GM23248 (cell line): ENCODE measurements around the gene EPX. TPM values are rescaled to one million over a fixed set of nuclear protein-coding genes. Genes with fewer than 3 reads are reported as not detected.

Experiments
- DNase-seq: peaks from one replicate; pipeline ENCODE4 v3.0.0-alpha.2; 2015
- H2AFZ ChIP-seq: fragments of 200-600 bp; sonication (generic); 2 replicates; pipeline ENCODE4 v1.6.1; 2016; ENCODE audit warnings: antibody characterized with exemption
- H3F3A ChIP-seq: fragments of 200-600 bp; sonication (generic); 2 replicates; pipeline ENCODE4 v1.6.1; 2016; ENCODE audit warnings: mild to moderate bottlenecking, antibody characterized with exemption, mixed run types; ENCODE audit not compliant: insufficient read depth
- H3K27ac ChIP-seq: fragments of 200-600 bp; sonication (generic); 2 replicates; pipeline ENCODE4 v1.5.1; 2016; ENCODE audit warnings: mild to moderate bottlenecking
- H3K27me3 ChIP-seq: fragments of 200-600 bp; sonication (generic); replicated peaks from 2 replicates; pipeline ENCODE4 v1.6.1; 2016; ENCODE audit warnings: mild to moderate bottlenecking; ENCODE audit not compliant: insufficient read depth
- H3K36me3 ChIP-seq: fragments of 200-600 bp; sonication (generic); 2 replicates; pipeline ENCODE4 v1.6.1; 2016; ENCODE audit warnings: low read depth, mild to moderate bottlenecking
- H3K4me1 ChIP-seq: fragments of 200-600 bp; sonication (generic); 2 replicates; pipeline ENCODE4 v1.6.1; 2016; ENCODE audit warnings: mild to moderate bottlenecking; ENCODE audit not compliant: insufficient read depth
- H3K4me2 ChIP-seq: fragments of 200-600 bp; sonication (generic); one replicate; pipeline ENCODE4 v1.6.1; 2016; ENCODE audit warnings: mild to moderate bottlenecking; ENCODE audit not compliant: unreplicated experiment
- H3K4me3 ChIP-seq: fragments of 200-600 bp; sonication (generic); 2 replicates; pipeline ENCODE4 v1.5.1; 2016; ENCODE audit warnings: mild to moderate bottlenecking
- H3K79me2 ChIP-seq: fragments of 200-600 bp; sonication (generic); 2 replicates; pipeline ENCODE4 v1.6.1; 2016; ENCODE audit warnings: mild to moderate bottlenecking; ENCODE audit not compliant: insufficient read depth
- H3K9ac ChIP-seq: fragments of 200-600 bp; sonication (generic); 2 replicates; pipeline ENCODE4 v1.6.1; 2016; ENCODE audit warnings: mild to moderate bottlenecking
- H3K9me2 ChIP-seq: fragments of 200-600 bp; sonication (generic); 2 replicates; pipeline ENCODE4 v1.6.1; 2016; ENCODE audit warnings: mixed run types, mild to moderate bottlenecking, moderate library complexity; ENCODE audit not compliant: insufficient read depth
- H3K9me3 ChIP-seq: fragments of 200-600 bp; sonication (generic); one replicate; pipeline ENCODE4 v1.6.1; 2017; ENCODE audit warnings: low read depth
- H4K20me1 ChIP-seq: fragments of 200-600 bp; sonication (generic); 2 replicates; pipeline ENCODE4 v1.6.0; 2016; ENCODE audit not compliant: insufficient read depth
- EZH2 ChIP-seq: fragments of 200-600 bp; sonication (generic); IDR thresholded peaks from 2 replicates; pipeline ENCODE4 v1.6.1; 2018; ENCODE audit warnings: antibody characterized with exemption, mild to moderate bottlenecking; ENCODE audit not compliant: insufficient read depth, poor library complexity, severe bottlenecking
- EZH2phosphoT487 ChIP-seq: fragments of 200-600 bp; sonication (generic); IDR thresholded peaks from 2 replicates; pipeline ENCODE4 v1.6.1; 2018; ENCODE audit warnings: antibody characterized with exemption, moderate library complexity, mild to moderate bottlenecking, low read depth; ENCODE audit not compliant: insufficient read depth
- WGBS, 2 experiments: methylation state at CpG; one replicate each; pipeline ENCODE4 v1.1.6; 2015 to 2017; ENCODE audit warnings: low lambda C conversion rate in 2 of 2, low coverage in 1 of 2; ENCODE audit errors: missing lambda C conversion rate in 2 of 2; 5-methylcytosine and 5-hydroxymethylcytosine counted together
- in situ Hi-C: fragments of 300-500 bp; cut with MboI; formaldehyde crosslinking; loops from 2 replicates; pipeline ENCODE4 v1.15.0; 2020
- polyA plus RNA-seq: library from polyadenylated mRNA; unstranded; fragments of >200 nt; fragmentation: Nextera tagmentation; extraction: Ambion mirVana; gene quantifications from 2 replicates; pipeline ENCODE4 v1.2.1, GENCODE V29; 2016
- total RNA-seq: library from RNA; depleted of rRNA; stranded (reverse); fragments of >200 nt; shearing (Covaris generic); gene quantifications from 2 replicates; pipeline ENCODE4 v1.2.3, GENCODE V29; 2014

The EPX gene
- total and polyA plus RNA-seq, 2 experiments from 2014 or later: not detected

DNA sequence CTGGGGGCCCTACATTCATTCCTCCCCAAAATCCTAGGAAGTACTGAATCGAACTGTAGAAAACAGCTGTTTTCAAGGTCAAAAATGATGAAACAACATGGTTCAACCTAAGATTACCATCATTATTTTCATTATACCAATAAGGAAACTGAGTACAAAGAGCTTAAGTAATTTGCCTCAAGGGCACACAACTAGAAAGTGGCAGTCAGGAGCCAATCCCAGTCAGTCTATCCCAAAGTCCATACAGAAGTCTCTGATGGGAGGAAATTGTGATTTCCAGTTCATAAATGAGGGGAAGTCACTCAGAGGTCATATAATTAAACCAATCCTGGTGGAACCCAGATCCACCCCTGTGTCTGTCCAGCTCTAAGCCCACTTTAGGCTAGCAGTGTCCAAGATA lies 54.3 kb downstream of the EPX start:
- no peak overlapping the region for H2AFZ ChIP-seq
- H3K9me2 ChIP-seq: no peaks in the 10 kb centered on the region
- DNase-seq: no peak
- no peaks in the 10 kb centered on the region for H4K20me1 ChIP-seq
- H3F3A ChIP-seq: no peaks in the 10 kb centered on the region
- 50 to 60% methylated on average over 1 of the region's 1 CpG for WGBS, 2 experiments
- no peaks in the 10 kb centered on the region for H3K79me2 ChIP-seq
- H3K9me3 ChIP-seq: no peaks in the 10 kb centered on the region
- no peaks in the 10 kb centered on the region for H3K36me3 ChIP-seq
- H3K9ac ChIP-seq: no peak overlapping the region
- no peak overlapping the region for H3K4me3 ChIP-seq
- TF ChIP-seq EZH2 (no peak), EZH2phosphoT487 (no peak)
- no peak overlapping the region for H3K27ac ChIP-seq
- no peak overlapping the region for H3K4me2 ChIP-seq
- peaks cover 32% of the 10 kb centered on the region for H3K27me3 ChIP-seq
- in situ Hi-C loops: no loop called here
- H3K4me1 ChIP-seq: no peaks in the 10 kb centered on the region

DNA sequence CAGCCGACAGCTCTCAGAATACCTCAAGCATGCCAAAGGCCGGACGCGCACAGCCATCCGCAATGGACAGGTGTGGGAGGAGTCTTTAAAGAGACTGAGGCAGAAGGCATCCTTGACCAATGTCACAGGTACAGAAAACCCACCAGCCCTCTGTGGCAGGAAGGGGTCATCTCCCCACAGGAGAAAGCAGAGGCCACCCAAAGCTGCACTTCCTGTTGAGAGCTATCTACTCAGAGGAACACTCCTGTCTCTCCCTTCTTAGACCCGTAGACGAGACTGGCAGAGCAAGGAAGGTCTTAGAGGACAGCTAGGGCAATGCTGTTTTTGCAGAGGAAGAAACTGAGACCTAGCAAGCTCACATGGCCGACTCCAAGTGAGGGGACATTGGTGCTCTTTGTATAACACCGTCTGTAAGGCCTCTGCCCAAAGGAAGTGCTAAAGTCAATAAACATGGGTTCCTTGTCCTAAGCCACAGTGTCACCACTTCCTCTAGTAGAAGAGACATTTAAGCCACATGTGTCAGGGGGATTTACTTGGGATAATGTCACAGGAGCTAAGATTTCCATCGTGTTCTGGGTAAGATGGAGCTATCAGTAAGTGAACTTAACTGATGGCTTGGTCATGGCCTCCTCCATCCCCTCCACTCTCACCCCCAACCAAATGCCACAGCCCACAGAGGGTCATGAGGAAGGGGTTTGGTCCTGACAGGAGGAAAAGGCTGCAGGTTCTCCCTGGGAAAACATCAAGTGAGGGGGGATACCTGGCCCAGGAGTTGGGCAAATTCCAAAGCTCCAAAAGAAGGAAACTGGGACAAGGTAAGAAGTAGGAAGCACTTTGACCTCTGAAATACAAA lies 55.2 kb downstream of the EPX start:
- DNase-seq: no peak
- Histone ChIP-seq H3F3A (no peaks in the 10 kb centered on the region), H3K4me1 (no peaks in the 10 kb centered on the region), H3K9me2 (no peaks in the 10 kb centered on the region), H3K27me3 (peaks cover 27% of the 10 kb centered on the region), H3K27ac (no peak overlapping the region), H3K9ac (no peak overlapping the region), H3K9me3 (no peaks in the 10 kb centered on the region), H3K4me2 (no peak overlapping the region), H4K20me1 (no peaks in the 10 kb centered on the region), H3K79me2 (no peaks in the 10 kb centered on the region), H2AFZ (no peak overlapping the region), H3K36me3 (no peaks in the 10 kb centered on the region), H3K4me3 (no peak overlapping the region)
- TF ChIP-seq EZH2 (no peak), EZH2phosphoT487 (no peak)
- WGBS, 2 experiments: 92 to 93% methylated on average over 10 of the region's 10 CpGs
- in situ Hi-C loops: no loop called here

DNA sequence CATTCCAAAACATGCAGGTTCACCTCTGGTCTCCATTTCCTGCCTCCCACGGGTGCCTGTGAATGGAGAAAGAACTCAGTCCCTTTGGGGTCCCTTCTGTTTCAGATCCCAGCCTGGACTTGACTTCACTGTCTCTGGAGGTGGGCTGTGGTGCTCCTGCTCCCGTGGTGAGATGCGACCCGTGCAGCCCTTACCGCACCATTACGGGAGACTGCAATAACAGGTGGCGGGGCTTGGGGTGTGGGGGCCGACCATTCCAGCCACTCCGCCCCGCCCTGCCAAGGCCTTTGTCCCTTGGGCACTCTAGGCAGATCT lies 56.4 kb downstream of the EPX start:
- H3K79me2 ChIP-seq: no peaks in the 10 kb centered on the region
- WGBS, 2 experiments: 8 to 14% methylated on average over 9 to 10 of the region's 10 CpGs
- H3K36me3 ChIP-seq: no peaks in the 10 kb centered on the region
- in situ Hi-C loops: no loop called here
- H3K9me3 ChIP-seq: no peaks in the 10 kb centered on the region
- H3K4me3 ChIP-seq: no peak overlapping the region; the same call in 1 of the 2 replicates
- H3F3A ChIP-seq: no peaks in the 10 kb centered on the region
- TF ChIP-seq EZH2 (no peak), EZH2phosphoT487 (no peak)
- peaks cover 27% of the 10 kb centered on the region for H3K27me3 ChIP-seq
- H3K27ac ChIP-seq: no peak overlapping the region
- H3K4me1 ChIP-seq: no peaks in the 10 kb centered on the region
- peak overlapping the region; percentile 84 for H3K4me2 ChIP-seq
- no peaks in the 10 kb centered on the region for H3K9me2 ChIP-seq
- H2AFZ ChIP-seq: peak overlapping the region; percentile 79
- no peak overlapping the region for H3K9ac ChIP-seq
- DNase-seq: no peak
- no peaks in the 10 kb centered on the region for H4K20me1 ChIP-seq

DNA sequence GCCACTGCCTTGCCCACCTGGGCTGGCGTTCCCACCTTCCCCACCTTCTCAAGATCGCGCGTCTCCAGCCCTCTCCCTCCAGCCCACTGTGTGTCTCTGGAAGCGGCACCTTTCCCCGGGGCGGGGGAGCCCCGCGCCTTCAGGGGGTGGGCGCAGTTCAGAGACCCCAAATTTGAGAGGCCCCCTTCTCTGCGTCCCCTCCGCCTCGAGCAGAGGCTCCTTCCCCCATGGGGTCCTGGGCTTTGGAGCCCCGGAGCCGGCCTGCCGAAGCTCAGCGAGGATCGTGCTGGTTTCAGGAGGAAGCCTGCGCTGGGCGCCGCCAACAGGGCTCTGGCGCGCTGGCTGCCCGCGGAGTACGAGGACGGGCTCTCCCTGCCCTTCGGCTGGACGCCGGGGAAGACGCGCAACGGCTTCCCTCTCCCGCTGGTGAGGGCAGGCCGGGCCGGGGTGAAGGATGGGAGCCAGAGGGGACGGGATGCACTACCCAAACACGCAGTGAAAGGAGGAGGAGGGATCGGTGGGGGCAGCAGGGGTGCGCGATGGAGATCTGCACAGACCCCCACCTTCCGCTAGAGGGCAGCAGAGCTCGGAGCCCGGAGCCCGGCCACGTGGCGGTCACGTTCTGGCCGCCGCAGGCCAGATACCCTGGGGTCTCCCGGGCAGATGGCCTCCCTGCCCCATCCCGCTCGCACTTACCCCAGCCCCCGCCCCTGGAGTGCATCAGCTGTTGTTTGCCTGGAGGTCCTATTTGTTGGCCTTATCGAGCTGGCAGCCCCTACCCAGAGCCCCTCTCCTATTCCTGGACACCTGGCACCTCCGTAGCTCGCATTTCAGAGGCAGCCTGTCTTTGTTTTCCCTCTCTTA lies 57.0 kb downstream of the EPX start:
- Histone ChIP-seq H3K9me2 (no peaks in the 10 kb centered on the region), H3K4me2 (peak overlapping the region; percentile 84), H3K27me3 (peaks cover 27% of the 10 kb centered on the region), H3K9ac (peak overlapping the region; percentile 49), H3K36me3 (no peaks in the 10 kb centered on the region), H3K9me3 (no peaks in the 10 kb centered on the region), H3K79me2 (no peaks in the 10 kb centered on the region), H3K27ac (no peak overlapping the region), H3F3A (no peaks in the 10 kb centered on the region), H3K4me1 (no peaks in the 10 kb centered on the region), H4K20me1 (no peaks in the 10 kb centered on the region), H3K4me3 (peak overlapping the region; percentile 73), H2AFZ (peak overlapping the region; percentile 79)
- in situ Hi-C loops: no loop called here
- TF ChIP-seq EZH2phosphoT487 (no peak), EZH2 (no peak)
- peak; percentile 72 for DNase-seq
- 7% methylated on average over 34 to 54 of the region's 57 CpGs for WGBS, 2 experiments
